Lung (tissue), 12 donors: ENCODE results near the gene ZBTB37. TPM values are rescaled to one million over a fixed set of nuclear protein-coding genes. Genes with fewer than 3 reads are reported as not detected.

Experiments
- ATAC-seq: fragments of 200-7000 bp; cut with Tn5 transposase; one replicate; pipeline ENCODE4 v1.9.1; 2020; ENCODE audit warnings: moderate number of reproducible peaks; ENCODE audit not compliant: insufficient read depth, low FRiP score
- DNase-seq, 3 donors: peaks; one replicate each; pipeline ENCODE4 v3.0.0-alpha.2; 2013 to 2017
- H3K27ac ChIP-seq, 2 donors: one replicate each; pipeline ENCODE4 v1.5.1; 2013; ENCODE audit warnings: mild to moderate bottlenecking in 2 of 2, moderate library complexity in 2 of 2, control low read depth in 1 of 2, inconsistent platforms in 1 of 2, low read depth in 1 of 2, low read length in 1 of 2
- H3K27me3 ChIP-seq, 3 donors: one replicate each; pipeline ENCODE4 v1.5.1; 2013; ENCODE audit warnings: low read length in 2 of 3; ENCODE audit not compliant: control insufficient read depth in 3 of 3, insufficient read depth in 3 of 3
- H3K36me3 ChIP-seq, 4 donors: one replicate each; pipeline ENCODE4 v1.5.1; 2013; ENCODE audit warnings: low read length in 4 of 4, mild to moderate bottlenecking in 1 of 4, moderate library complexity in 1 of 4; ENCODE audit not compliant: control insufficient read depth in 4 of 4, insufficient read depth in 4 of 4
- H3K4me1 ChIP-seq, 5 donors: one replicate each; pipeline ENCODE4 v1.5.1; 2013; ENCODE audit warnings: low read length in 5 of 5, mild to moderate bottlenecking in 2 of 5, moderate library complexity in 1 of 5; ENCODE audit not compliant: control insufficient read depth in 5 of 5, insufficient read depth in 5 of 5
- H3K4me3 ChIP-seq: one replicate; pipeline ENCODE4 v1.5.1; 2013; ENCODE audit warnings: mild to moderate bottlenecking, control low read depth, moderate library complexity
- H3K9ac ChIP-seq, 2 donors: one replicate each; pipeline ENCODE4 v1.5.1; 2013; ENCODE audit warnings: low read length in 2 of 2, control low read depth in 1 of 2; ENCODE audit not compliant: insufficient read depth in 1 of 2
- H3K9me3 ChIP-seq, 4 donors: one replicate each; pipeline ENCODE4 v1.5.1; 2013; ENCODE audit warnings: low read length in 3 of 4, mild to moderate bottlenecking in 1 of 4, moderate library complexity in 1 of 4; ENCODE audit not compliant: control insufficient read depth in 4 of 4, insufficient read depth in 3 of 4
- WGBS, 2 donors: extraction: QIAGEN DNeasy Blood & Tissue Kit; methylation state at CpG; one replicate each; pipeline ENCODE4 v1.1.7; 2013; 5-methylcytosine and 5-hydroxymethylcytosine counted together
- polyA plus RNA-seq, 2 donors: library from polyadenylated mRNA; stranded (reverse); fragments of 200-250 nt; gene quantifications; one replicate each; pipeline ENCODE4 v1.2.1, GENCODE V29; 2013
- total RNA-seq, 2 donors: library from RNA; depleted of rRNA in 1 of 2; stranded (reverse); fragments of >200 nt in 1 of 2; gene quantifications; one replicate each; pipeline ENCODE4 v1.2.1, GENCODE V29; 2014 to 2021
- TF ChIP-seq, protein P1 (sequence below): IDR thresholded peaks from 2 replicates; pipeline ENCODE4 v1.5.1; 2012; ENCODE audit warnings: mild to moderate bottlenecking; ENCODE audit errors: control extremely low read depth, extremely low read depth
- donor health status: control.
- donor health status: control.
- donor health status: Bipolar disorder and iron deficiency.
- donor health status: healthy.
- donor health status: DM: yes; HTN: yes; CAD: no.

The ZBTB37 gene
- total and polyA plus RNA-seq, 4 donors = 1.6 to 29.8 (median 7.3) TPM

DNA sequence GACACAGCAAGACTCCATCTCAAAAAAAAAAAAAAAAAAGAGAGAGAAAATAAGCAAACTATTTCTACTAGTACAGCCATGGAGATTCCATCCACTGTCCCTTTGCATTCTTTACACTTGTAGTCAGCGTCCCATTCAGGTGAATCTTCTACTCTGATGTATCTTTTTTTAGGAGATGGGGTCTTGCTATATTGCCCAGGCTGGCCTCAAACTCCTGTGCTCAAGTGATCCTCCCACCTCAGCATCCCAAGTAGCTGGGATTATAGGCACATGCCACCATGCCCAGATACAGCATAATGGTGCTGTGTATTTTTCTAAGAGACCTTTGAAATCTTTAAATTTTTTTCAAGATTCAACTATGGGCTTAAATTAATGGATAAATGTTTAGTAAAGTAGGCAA lies 35.4 kb upstream of the ZBTB37 start:
- no peaks in the 10 kb centered on the region for H3K9me3 ChIP-seq
- H3K27ac ChIP-seq = no peak overlapping the region
- WGBS, 2 donors = 96 to 98% methylated on average over 1 of the region's 1 CpG
- H3K4me3 ChIP-seq = no peak overlapping the region
- TF ChIP-seq, protein P1, sequence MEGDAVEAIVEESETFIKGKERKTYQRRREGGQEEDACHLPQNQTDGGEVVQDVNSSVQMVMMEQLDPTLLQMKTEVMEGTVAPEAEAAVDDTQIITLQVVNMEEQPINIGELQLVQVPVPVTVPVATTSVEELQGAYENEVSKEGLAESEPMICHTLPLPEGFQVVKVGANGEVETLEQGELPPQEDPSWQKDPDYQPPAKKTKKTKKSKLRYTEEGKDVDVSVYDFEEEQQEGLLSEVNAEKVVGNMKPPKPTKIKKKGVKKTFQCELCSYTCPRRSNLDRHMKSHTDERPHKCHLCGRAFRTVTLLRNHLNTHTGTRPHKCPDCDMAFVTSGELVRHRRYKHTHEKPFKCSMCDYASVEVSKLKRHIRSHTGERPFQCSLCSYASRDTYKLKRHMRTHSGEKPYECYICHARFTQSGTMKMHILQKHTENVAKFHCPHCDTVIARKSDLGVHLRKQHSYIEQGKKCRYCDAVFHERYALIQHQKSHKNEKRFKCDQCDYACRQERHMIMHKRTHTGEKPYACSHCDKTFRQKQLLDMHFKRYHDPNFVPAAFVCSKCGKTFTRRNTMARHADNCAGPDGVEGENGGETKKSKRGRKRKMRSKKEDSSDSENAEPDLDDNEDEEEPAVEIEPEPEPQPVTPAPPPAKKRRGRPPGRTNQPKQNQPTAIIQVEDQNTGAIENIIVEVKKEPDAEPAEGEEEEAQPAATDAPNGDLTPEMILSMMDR = no peak
- ATAC-seq = no peak
- DNase-seq = no peak
- no peaks in the 10 kb centered on the region for H3K27me3 ChIP-seq
- H3K9ac ChIP-seq = no peak overlapping the region
- H3K36me3 ChIP-seq = peaks cover 0 to 20% (median 9%) of the 10 kb centered on the region in 4 donors
- H3K4me1 ChIP-seq = no peaks in the 10 kb centered on the region

DNA sequence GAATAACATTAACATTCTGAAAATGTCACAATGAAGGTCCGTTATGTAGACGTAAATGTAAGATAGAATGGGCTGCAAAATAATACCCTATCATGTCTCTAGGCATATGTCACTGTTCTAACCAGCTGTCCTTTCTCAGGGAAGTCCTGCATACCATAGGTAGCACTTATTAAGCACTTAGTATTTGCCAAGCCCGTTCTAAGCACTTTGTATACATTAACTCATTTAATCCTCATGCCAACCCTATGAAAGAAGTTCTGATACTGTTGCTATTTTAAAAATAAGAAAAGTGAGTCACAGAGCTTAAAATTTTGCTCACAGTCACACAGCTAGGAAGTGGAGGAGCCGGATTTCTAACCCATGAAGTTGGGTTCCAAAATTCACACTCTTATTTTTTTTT lies 16.1 kb upstream of the ZBTB37 start:
- no peak overlapping the region for H3K4me3 ChIP-seq
- H3K36me3 ChIP-seq = peaks cover 10 to 24% (median 13%) of the 10 kb centered on the region in 4 donors
- no peak overlapping the region for H3K9ac ChIP-seq
- ATAC-seq (no peak), DNase-seq (no peak)
- no peaks in the 10 kb centered on the region for H3K9me3 ChIP-seq
- 85 to 92% methylated on average over 4 of the region's 4 CpGs for WGBS, 2 donors
- no peak overlapping the region for H3K27ac ChIP-seq
- peaks cover 0 to 5% (median 0%) of the 10 kb centered on the region in 5 donors for H3K4me1 ChIP-seq
- no peaks in the 10 kb centered on the region for H3K27me3 ChIP-seq
- TF ChIP-seq, protein P1 = no peak

DNA sequence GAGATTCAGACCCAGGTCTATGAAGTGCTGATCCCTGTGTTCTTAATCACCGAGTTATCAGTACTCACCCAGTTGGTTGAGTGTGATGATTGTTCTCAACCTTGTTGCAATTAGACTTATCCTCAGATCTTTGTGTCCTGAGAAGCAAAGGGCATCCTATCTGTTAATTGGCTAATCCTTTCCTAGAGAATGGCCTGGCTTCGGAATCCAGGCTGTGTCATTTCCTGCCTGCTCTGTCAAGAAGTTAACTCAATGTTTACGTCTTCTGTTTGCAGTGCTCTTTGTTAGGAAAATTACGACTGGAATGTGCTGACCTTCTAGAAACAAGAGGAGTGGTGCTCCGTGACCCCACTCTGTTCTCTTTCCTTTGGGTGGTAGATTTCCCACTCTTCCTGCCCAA lies 15.1 kb upstream of the ZBTB37 start:
- TF ChIP-seq, protein P1 = no peak
- DNase-seq (peak; percentile 26 to 72 (median 61)), ATAC-seq (peak; percentile 19)
- Histone ChIP-seq H3K27me3 (no peaks in the 10 kb centered on the region), H3K9ac (no peak overlapping the region), H3K4me1 (peaks cover 0 to 5% (median 0%) of the 10 kb centered on the region in 5 donors), H3K36me3 (peaks cover 13 to 26% (median 16%) of the 10 kb centered on the region in 4 donors), H3K9me3 (no peaks in the 10 kb centered on the region), H3K4me3 (no peak overlapping the region), H3K27ac (peak overlapping the region; percentile 30 to 42)
- WGBS, 2 donors = 41 to 65% methylated on average over 5 of the region's 5 CpGs

DNA sequence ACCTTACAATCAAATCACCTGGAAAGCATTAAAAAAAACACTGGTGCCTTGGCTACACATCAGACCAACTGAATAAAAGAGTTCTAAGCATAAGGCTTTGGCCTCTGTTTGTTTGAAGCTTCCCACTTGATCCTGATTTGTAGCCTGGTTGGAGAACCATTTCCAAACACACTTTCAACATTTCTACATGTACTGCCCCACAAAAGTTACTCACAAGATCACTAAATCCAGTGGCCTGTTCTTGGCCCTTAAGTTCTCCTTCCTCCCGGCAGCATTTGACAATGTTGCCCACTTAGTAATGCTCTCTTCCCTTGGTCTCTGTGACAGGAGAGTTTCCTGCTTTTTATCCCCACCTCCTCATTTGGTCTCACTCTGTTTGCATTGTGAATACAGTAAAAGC lies 12.2 kb upstream of the ZBTB37 start:
- TF ChIP-seq, protein P1 = no peak
- ATAC-seq = no peak
- WGBS, 2 donors = 67 to 70% methylated on average over 1 of the region's 1 CpG
- Histone ChIP-seq H3K36me3 (peaks cover 9 to 34% (median 16%) of the 10 kb centered on the region in 4 donors), H3K27ac (no peak overlapping the region), H3K4me3 (no peak overlapping the region), H3K9ac (no peak overlapping the region), H3K27me3 (no peaks in the 10 kb centered on the region), H3K9me3 (no peaks in the 10 kb centered on the region), H3K4me1 (peaks cover 0 to 5% (median 0%) of the 10 kb centered on the region in 5 donors)
- DNase-seq = no peak
